Stimulated activated CD8-positive, alpha-beta memory T cell treated with anti-CD3 and anti-CD28 coated beads, Interleukin-12 subunit alpha, Interleukin-12 subunit beta, amount 100 ng/mL, for 1 hour (primary cell): ENCODE results near the gene PIGB.
A peak's percentile ranks its signal among the peaks of the same experiment; 100 is the strongest.
"Not testable (repeated sequence)": the region's sequence is repeated elsewhere in the genome, so short reads cannot be mapped to it uniquely, and the experiment has no call there.

Source experiments
- DNase-seq: peaks from one replicate; pipeline ENCODE4 v3.0.0-alpha.2; 2020; ENCODE audit warnings: low read depth

The PIGB gene

GRCh38 chr15:55318588-55319494 is at the start of gene PIGB, which contains the start of gene PIGBOS1:
Gene PIGB, plus strand, starts transcription at chr15:55319222. Its CDS starts 29 bp downstream, at chr15:55319251.
Gene PIGBOS1, minus strand, starts transcription at chr15:55319123. Its CDS starts 1,331 bp downstream, at chr15:55317792.
- DNase-seq = peak; percentile 58

- no peak for DNase-seq
These were observed 48.7 kb upstream of the PIGB start for GRCh38 chr15:55270291-55270690.

GRCh38 chr15:55276324-55276723 is 42.7 kb upstream of the PIGB start:
- no peak for DNase-seq

GRCh38 chr15:55277116-55277564 is 41.9 kb upstream of the PIGB start:
- DNase-seq = no peak

GRCh38 chr15:55277715-55278114 is 41.3 kb upstream of the PIGB start:
- DNase-seq = no peak

GRCh38 chr15:55279100-55279745 is 39.8 kb upstream of the PIGB start:
- no peak for DNase-seq

GRCh38 chr15:55279746-55280351 is 39.2 kb upstream of the PIGB start:
- DNase-seq = peak; percentile 49

GRCh38 chr15:55280589-55280988 is 38.4 kb upstream of the PIGB start:
- not testable (repeated sequence) for DNase-seq

- no peak for DNase-seq
These were observed 37.3 kb upstream of the PIGB start for GRCh38 chr15:55281517-55282228.

- no peak for DNase-seq
These were observed 36.7 kb upstream of the PIGB start for GRCh38 chr15:55282284-55282833.

GRCh38 chr15:55283379-55284147 is 35.5 kb upstream of the PIGB start:
- DNase-seq = no peak

- no peak for DNase-seq
These were observed 34.6 kb upstream of the PIGB start for GRCh38 chr15:55284426-55284825.

- DNase-seq = not testable (repeated sequence)
These were observed 32.4 kb upstream of the PIGB start for GRCh38 chr15:55286442-55287189.

- no peak for DNase-seq
These were observed 30.9 kb upstream of the PIGB start for GRCh38 chr15:55288006-55288717.

GRCh38 chr15:55289011-55289745 is 29.8 kb upstream of the PIGB start:
- no peak for DNase-seq

GRCh38 chr15:55289746-55290527 is 29.1 kb upstream of the PIGB start, which contains the start of gene RAB27A:
Gene RAB27A, minus strand, starts transcription at chr15:55289813. Its CDS starts 54,879 bp downstream, at chr15:55234934.
- DNase-seq = peak; percentile 65

GRCh38 chr15:55290528-55291057 is 28.4 kb upstream of the PIGB start:
- peak; percentile 77 for DNase-seq

- no peak for DNase-seq
These were observed 21.7 kb upstream of the PIGB start for GRCh38 chr15:55297315-55297714.
